Stimulated activated naive CD8-positive, alpha-beta T cell treated with anti-CD3 and anti-CD28 coated beads, Interleukin-15, amount 100 ng/mL, for 72 hours (primary cell): Measurements from ENCODE around the gene GPRASP1.
"Not testable (repeated sequence)": the region's sequence is repeated elsewhere in the genome, so short reads cannot be mapped to it uniquely, and the experiment has no call there.

ENCODE experiments used
- ATAC-seq: fragments of 150-1000 bp; cut with Tn5 transposase; 2 replicates; pipeline ENCODE4 v1.10.0; 2021; ENCODE audit warnings: mild to moderate bottlenecking, moderate library complexity
- DNase-seq, 2 donors: peaks; one replicate each; pipeline ENCODE4 v3.0.0; 2021 to 2022
- H3K27ac Mint-ChIP-seq, 2 donors: one replicate each; pipeline ENCODE4 v1.8.0; 2022; ENCODE audit warnings: mild to moderate bottlenecking in 2 of 2, mixed read lengths in 2 of 2, moderate library complexity in 2 of 2
- H3K27me3 Mint-ChIP-seq: one replicate; pipeline ENCODE4 v1.8.0; 2022; ENCODE audit warnings: mixed read lengths
- H3K4me1 Mint-ChIP-seq: one replicate; pipeline ENCODE4 v1.8.0; 2022; ENCODE audit warnings: mild to moderate bottlenecking, mixed read lengths
- H3K4me3 Mint-ChIP-seq, 2 donors: one replicate each; pipeline ENCODE4 v1.8.0; 2022; ENCODE audit warnings: mild to moderate bottlenecking in 2 of 2, mixed read lengths in 2 of 2, moderate library complexity in 1 of 2
- H3K9me3 Mint-ChIP-seq, 2 donors: one replicate each; pipeline ENCODE4 v1.8.0; 2022; ENCODE audit warnings: mixed read lengths in 2 of 2

The GPRASP1 gene, protein sequence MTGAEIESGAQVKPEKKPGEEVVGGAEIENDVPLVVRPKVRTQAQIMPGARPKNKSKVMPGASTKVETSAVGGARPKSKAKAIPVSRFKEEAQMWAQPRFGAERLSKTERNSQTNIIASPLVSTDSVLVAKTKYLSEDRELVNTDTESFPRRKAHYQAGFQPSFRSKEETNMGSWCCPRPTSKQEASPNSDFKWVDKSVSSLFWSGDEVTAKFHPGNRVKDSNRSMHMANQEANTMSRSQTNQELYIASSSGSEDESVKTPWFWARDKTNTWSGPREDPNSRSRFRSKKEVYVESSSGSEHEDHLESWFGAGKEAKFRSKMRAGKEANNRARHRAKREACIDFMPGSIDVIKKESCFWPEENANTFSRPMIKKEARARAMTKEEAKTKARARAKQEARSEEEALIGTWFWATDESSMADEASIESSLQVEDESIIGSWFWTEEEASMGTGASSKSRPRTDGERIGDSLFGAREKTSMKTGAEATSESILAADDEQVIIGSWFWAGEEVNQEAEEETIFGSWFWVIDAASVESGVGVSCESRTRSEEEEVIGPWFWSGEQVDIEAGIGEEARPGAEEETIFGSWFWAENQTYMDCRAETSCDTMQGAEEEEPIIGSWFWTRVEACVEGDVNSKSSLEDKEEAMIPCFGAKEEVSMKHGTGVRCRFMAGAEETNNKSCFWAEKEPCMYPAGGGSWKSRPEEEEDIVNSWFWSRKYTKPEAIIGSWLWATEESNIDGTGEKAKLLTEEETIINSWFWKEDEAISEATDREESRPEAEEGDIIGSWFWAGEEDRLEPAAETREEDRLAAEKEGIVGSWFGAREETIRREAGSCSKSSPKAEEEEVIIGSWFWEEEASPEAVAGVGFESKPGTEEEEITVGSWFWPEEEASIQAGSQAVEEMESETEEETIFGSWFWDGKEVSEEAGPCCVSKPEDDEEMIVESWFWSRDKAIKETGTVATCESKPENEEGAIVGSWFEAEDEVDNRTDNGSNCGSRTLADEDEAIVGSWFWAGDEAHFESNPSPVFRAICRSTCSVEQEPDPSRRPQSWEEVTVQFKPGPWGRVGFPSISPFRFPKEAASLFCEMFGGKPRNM (N-terminal part only)

DNA sequence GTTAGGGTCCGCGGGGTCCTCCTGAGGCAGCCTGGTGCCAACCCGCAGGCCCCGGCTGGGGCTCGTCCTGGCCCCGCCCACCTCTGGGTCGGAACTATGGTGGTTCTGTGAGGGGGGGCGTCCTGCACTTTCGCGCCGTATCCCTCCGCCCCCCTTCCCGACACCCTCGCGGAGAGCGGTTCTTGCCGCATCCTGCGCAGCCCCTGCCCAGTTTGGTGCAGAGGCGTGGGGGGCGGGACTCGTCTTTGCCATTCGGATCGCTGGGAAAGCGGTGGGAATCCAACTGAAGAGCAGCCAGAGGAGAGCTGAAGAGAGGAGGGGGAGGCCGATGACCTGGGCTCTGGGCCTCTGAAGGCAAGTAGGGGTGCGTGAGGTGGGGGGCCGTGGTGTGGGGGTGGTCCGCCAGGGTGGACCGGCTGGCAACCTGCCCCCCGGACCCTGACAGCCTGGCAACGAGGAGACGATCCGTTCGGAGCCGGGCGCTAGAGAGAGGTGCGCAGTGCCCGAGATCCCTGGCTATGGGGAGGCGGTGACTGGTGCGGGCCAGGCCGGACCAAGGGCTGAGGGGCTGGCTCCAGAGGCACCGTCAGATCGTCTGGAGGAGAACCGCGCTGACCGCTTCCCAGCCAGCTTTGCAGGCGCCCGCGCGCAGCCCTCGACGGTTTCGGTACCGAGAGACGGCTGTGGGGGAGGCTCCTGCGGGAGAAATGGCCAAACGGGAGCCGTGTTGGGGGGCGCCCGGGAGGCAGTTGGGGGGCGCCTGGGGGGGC, at the start of gene GPRASP1:
GPRASP1 (plus strand) TSS at position 242 of the 770 bp plus-strand sequence. CDS start 2,431 bp downstream, outside the sequence.
- H3K9me3 Mint-ChIP-seq, result peaks cover 0 to 11% of the 10 kb centered on the region in 2 donors
- H3K27me3 Mint-ChIP-seq, result no peaks in the 10 kb centered on the region
- H3K27ac Mint-ChIP-seq, result peak within 1 kb of the TSS; percentile 95 to 97
- DNase-seq (peak; percentile 29 to 45), ATAC-seq (peak; percentile 60)
- peaks cover 15% of the 10 kb centered on the region for H3K4me1 Mint-ChIP-seq
- H3K4me3 Mint-ChIP-seq, result peak within 1 kb of the TSS; percentile 94 to 99

DNA sequence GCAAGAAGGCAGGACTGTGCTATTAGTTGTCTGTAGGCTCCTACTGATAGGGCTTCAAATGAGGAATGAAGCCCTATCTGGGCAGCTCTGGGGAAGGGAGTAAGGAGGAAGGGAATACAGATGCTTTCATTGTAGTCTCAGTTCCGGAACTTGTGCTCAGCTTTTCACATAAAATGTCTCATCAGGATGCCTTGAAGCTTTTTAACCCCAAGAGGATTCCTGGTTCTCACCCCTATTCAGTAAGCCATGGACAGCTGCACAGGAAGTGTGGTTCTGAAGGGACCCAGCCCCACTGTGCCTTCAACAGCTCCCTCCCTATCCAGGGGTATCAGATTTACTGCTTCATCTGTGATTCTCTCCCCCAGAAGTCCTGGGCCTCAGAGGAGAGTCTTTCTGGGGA, 47.0 kb upstream of the GPRASP1 start:
- Mint-ChIP-seq H3K27ac (no peak overlapping the region), H3K9me3 (no peaks in the 10 kb centered on the region), H3K4me1 (peaks cover 17% of the 10 kb centered on the region), H3K27me3 (no peaks in the 10 kb centered on the region), H3K4me3 (no peak overlapping the region)
- ATAC-seq (no peak), DNase-seq (no peak)

DNA sequence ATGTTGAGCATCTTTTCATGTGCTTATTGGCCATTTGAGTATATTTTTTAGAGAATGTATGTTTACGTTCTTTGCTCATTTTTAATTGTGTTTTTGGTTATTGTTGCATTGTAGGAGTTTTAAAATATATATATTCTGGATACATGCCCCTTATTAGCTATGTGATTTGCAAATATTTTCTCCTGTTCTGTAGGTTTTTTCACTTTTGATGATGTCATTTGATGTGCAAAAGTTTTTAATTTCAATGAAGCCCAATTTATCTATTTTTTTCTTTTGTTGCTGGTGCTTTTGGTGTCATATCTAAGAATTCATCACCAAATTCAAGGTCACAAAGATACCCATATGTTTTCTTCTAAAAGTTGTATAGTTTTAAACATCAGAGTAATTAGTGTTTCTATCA, 45.2 kb upstream of the GPRASP1 start:
- no peak for DNase-seq
- peaks cover 14% of the 10 kb centered on the region for H3K4me1 Mint-ChIP-seq
- no peaks in the 10 kb centered on the region for H3K9me3 Mint-ChIP-seq
- H3K27me3 Mint-ChIP-seq, result no peaks in the 10 kb centered on the region
- no peak overlapping the region for H3K27ac Mint-ChIP-seq
- ATAC-seq, result no peak
- H3K4me3 Mint-ChIP-seq, result no peak overlapping the region

DNA sequence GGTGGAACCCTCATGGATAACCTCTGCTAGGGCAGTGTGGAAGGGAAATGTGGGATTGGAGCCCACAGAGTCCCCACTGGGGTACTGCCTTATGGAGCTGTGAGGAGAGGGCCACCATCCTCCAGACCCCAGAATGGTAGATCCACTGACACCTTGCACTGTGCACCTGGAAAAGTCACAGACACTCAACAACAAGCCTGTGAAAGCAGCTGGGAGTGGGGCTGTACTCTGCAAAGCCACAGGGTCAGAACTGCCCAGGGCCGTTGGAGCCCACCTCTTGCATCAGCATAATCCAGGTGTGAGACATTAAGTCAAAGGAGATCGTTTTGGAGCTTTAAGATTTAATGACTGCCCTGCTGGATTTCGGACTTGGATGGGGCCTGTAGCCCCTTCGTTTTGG, 40.4 kb upstream of the GPRASP1 start:
- peaks cover 11% of the 10 kb centered on the region for H3K4me1 Mint-ChIP-seq
- no peak overlapping the region for H3K4me3 Mint-ChIP-seq
- no peak overlapping the region for H3K27ac Mint-ChIP-seq
- no peaks in the 10 kb centered on the region for H3K27me3 Mint-ChIP-seq
- no peaks in the 10 kb centered on the region for H3K9me3 Mint-ChIP-seq
- ATAC-seq (no peak), DNase-seq (no peak)

DNA sequence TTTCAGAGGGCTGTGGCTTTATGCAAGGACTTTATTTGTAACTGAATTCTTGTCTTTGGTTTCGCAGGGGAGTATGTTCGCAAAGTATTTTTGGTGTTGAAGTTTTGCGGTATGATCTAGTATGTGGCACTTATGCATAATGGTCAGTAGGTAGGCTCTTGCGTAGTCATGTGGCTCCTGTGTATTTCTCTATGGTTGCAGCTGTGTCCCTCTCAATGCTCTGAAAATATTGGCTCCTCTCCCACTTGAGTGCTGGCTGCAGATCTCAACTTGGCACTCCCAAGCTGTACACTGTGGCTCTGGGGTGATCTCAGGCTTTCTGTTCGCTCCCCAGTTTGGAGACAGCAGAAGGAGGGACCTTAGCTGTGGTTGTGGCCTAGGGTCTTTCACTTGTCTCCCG, 27.2 kb upstream of the GPRASP1 start:
- peak overlapping the region; percentile 19 to 25 for H3K27ac Mint-ChIP-seq
- DNase-seq (no peak), ATAC-seq (peak; percentile 53)
- no peaks in the 10 kb centered on the region for H3K27me3 Mint-ChIP-seq
- H3K4me3 Mint-ChIP-seq, result peak overlapping the region; percentile 47 to 53
- peaks cover 14% of the 10 kb centered on the region for H3K4me1 Mint-ChIP-seq
- peaks cover 8 to 10% of the 10 kb centered on the region in 2 donors for H3K9me3 Mint-ChIP-seq

DNA sequence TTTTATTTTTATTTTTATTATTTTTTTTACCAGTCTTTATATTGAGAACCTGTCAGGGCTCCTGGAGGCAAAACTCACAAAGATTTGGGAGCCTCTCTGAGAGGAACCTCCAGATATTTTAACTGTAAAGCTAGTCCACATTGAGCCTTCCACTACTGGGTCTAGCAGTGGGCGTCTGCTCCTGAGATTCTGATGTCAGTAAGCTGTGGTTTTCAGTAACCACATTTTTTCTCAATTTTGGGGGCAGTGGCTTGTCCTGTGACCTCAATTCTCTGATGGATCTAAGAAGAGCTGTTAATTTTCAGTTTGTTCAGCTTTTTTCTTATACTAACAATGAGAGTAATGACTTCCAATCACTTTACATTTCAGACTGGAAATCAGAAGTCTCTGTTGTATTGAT, 23.6 kb upstream of the GPRASP1 start:
- Mint-ChIP-seq H3K9me3 (no peaks in the 10 kb centered on the region), H3K27me3 (no peaks in the 10 kb centered on the region), H3K4me1 (peaks cover 14% of the 10 kb centered on the region), H3K4me3 (no peak overlapping the region), H3K27ac (no peak overlapping the region)
- ATAC-seq (peak; percentile 62), DNase-seq (peak in 1 of 2 donors; percentile 15)

DNA sequence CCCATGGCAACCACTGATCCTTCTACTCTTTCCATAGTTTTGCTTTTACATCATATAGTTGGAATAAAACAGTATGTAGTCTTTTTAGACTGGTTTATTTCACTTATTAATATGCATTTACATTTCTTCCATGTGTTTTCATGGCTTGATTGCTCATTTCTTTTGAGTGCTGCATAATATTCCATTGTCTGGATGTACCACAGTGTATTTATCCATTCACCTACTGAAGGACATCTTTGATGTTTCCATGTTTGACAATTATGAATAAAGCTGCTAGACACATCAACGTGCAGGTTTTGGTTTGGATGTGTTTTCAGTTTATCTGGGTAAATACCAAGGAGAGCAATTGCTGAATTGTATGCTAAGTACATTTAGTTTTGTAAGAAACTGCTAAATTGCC, 13.7 kb upstream of the GPRASP1 start:
- ATAC-seq (no peak), DNase-seq (no peak)
- no peaks in the 10 kb centered on the region for H3K4me1 Mint-ChIP-seq
- H3K4me3 Mint-ChIP-seq, result no peak overlapping the region
- H3K9me3 Mint-ChIP-seq, result peaks cover 8 to 16% of the 10 kb centered on the region in 2 donors
- H3K27ac Mint-ChIP-seq, result peak overlapping the region in 1 of 2 donors; percentile 33
- H3K27me3 Mint-ChIP-seq, result no peaks in the 10 kb centered on the region

DNA sequence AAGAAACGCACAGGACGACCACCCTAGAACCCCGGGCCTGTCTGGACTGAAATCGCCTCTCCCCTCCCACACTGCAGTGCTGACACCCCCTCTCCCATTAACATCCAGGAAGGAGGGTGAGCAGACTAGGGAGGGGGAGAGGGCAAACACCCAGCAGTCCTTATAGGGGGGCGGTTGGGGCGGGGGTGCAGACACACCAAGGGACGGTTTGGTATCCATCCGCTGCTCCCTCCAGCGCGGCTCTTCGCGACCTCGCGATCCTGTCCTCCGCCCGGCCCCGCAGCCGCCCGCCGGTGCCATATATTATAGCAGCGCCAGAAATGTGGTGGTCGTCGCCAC, 411 bp upstream of the GPRASP1 start:
- H3K4me1 Mint-ChIP-seq, result peaks cover 15% of the 10 kb centered on the region

DNA sequence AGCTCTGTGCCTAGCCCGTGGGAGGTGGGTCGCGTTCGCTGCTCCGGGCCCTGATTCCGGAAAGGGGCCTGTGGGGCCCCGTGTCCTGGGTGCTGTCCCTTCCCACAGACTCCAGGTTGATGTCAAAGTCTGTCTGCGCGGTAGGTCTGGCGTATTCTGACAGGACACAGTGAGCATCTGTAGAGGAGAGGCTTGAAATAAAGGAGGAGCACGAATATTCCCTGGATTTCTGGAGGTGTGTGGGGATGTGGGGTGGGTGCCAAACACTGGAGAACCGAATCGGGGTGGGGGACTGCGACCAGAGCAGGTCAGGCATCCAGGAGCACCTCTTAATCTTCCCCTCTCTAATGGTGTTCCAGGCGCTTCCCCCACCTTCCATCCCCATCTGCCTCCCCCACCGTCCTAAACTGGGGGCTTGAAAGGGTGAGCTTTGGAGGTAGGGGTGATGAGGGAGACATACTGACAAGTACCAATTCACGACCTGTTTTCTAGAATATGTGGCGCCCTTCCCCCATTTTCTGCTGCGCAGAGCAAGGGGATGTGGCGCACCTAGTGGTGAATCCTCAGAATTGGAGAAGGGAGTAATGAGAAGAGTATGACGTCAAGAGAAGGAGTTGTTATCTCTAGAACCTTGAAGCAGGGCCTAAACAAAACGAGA, 877 bp downstream of the GPRASP1 start:
- DNase-seq (peak; percentile 42 to 60), ATAC-seq (peak; percentile 73)
- Mint-ChIP-seq H3K4me1 (peaks cover 15% of the 10 kb centered on the region), H3K4me3 (peak overlapping the region; percentile 94 to 99), H3K27me3 (no peaks in the 10 kb centered on the region), H3K9me3 (peaks cover 0 to 11% of the 10 kb centered on the region in 2 donors), H3K27ac (peak overlapping the region; percentile 72 to 80)

More for the DNA sequence above, 411 bp upstream of the GPRASP1 start:
- DNase-seq (no peak), ATAC-seq (peak; percentile 35)
- Mint-ChIP-seq H3K4me3 (peak overlapping the region; percentile 94 to 99), H3K27me3 (no peaks in the 10 kb centered on the region), H3K27ac (no peak overlapping the region), H3K9me3 (peaks cover 0 to 8% of the 10 kb centered on the region in 2 donors)

DNA sequence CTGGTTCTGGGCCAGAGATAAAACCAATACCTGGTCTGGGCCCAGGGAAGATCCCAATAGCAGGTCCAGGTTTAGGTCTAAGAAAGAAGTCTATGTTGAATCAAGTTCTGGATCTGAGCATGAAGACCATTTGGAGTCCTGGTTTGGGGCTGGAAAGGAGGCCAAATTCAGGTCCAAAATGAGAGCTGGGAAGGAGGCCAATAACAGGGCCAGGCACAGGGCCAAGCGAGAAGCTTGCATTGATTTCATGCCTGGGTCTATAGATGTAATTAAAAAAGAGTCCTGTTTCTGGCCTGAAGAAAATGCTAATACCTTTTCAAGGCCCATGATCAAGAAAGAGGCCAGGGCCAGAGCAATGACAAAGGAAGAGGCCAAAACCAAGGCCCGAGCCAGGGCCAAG, 3.4 kb downstream of the GPRASP1 start:
- DNase-seq (no peak), ATAC-seq (no peak)
- Mint-ChIP-seq H3K9me3 (peaks cover 0 to 11% of the 10 kb centered on the region in 2 donors), H3K27ac (no peak overlapping the region), H3K4me1 (peaks cover 22% of the 10 kb centered on the region), H3K27me3 (no peaks in the 10 kb centered on the region), H3K4me3 (no peak overlapping the region)

DNA sequence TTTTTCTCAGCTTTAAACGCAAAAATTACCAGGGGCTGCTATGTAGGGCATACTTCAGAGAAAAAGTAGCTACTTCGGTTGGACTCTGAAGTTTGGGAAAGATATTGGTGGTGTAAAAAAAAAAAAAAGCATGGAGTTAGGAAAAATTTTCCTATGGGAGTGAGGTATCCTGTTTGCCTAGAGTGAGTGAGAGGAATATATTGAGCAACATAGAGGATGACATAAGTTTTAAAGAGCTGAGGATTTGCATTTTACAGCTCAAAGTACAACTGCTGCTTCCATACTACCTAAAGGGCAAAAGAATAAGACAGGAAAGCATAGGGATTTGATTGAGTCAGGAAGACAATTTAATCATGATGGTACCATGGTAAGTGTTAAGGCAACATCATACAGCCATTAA, 7.3 kb downstream of the GPRASP1 start:
- H3K4me3 Mint-ChIP-seq, result peak overlapping the region; percentile 18 to 36
- H3K9me3 Mint-ChIP-seq, result peaks cover 0 to 11% of the 10 kb centered on the region in 2 donors
- no peak for ATAC-seq
- no peak for DNase-seq
- H3K27ac Mint-ChIP-seq, result no peak overlapping the region
- no peaks in the 10 kb centered on the region for H3K27me3 Mint-ChIP-seq
- H3K4me1 Mint-ChIP-seq, result peaks cover 11% of the 10 kb centered on the region

DNA sequence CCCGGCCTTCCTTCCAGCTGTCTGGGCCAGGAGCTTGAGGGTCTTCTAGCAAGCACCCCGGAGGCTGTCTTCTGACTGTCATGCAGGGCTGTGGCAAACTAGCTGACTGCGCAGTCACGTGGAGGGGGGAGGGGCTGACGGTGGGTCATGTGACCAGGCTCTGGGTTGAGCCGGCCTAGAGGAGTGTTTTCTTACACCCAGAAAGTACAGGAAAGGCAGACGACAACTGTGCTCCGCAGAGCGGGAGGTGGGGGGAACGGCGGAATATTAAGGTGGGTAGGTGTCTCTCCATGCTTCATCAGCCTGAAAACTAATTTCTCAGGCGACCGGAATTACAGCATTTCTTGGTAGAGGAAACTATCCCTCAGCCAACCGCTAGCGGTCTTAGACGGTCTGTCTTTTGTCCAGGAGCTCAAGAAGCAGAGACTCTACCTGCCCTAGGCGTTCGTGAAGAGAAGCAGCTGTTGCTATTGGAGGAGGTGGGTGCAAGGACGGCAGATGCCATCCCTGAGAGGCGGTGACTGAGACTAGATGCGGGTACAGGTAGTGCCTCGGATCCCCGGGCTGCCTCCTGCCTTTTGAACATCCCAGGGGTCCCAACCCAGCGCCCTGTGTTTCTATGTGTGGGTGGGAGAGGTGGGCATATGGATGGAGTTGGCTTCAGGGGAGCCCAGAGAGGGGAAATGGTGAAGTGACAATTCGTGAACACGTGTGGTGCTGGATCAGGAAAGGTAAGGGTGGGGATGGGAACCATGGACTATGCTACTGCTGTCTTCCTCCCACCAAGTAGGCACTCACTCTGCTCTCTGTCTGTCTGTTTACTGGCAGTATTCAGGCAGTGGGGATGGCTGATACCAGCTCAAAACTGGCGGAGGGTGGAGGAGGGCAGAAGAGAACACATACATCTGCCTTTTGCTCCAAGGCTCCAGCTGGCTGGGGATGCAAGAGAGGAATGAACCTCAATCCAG, 8.8 kb downstream of the GPRASP1 start:
- DNase-seq, result peak; percentile 70 to 79
- peak; percentile 97 for ATAC-seq
- Mint-ChIP-seq H3K4me1 (peaks cover 11% of the 10 kb centered on the region), H3K4me3 (peak overlapping the region; percentile 85 to 96), H3K9me3 (peaks cover 1 to 11% of the 10 kb centered on the region in 2 donors), H3K27ac (peak overlapping the region; percentile 94 to 98), H3K27me3 (no peaks in the 10 kb centered on the region)

DNA sequence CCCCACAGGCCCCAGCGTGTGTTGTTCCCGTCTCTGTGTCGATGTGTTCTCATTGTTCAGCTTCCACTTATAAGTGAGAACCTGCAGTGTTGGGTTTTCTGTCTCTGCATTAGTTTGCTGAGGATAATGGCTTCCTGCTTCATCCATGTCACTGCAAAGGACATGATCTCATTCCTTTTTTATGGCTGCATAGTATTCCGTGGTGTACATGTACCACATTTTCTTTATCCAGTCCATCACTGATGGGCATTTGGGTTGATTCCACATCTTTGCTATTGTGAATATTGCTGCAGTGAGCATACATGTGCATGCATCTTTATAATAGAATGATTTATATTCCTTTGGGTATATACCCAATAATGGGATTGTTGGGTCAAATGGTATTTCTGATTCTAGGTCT, 12.5 kb downstream of the GPRASP1 start:
- Mint-ChIP-seq H3K4me1 (peaks cover 11% of the 10 kb centered on the region), H3K9me3 (peaks cover 13 to 19% of the 10 kb centered on the region in 2 donors)
- H3K4me3 Mint-ChIP-seq, H3K27ac Mint-ChIP-seq, ATAC-seq, DNase-seq, H3K27me3 Mint-ChIP-seq: not testable (repeated sequence)
